ENCODE measurements around the gene MYO5C.
A peak's percentile ranks its signal among the peaks of the same experiment; 100 is the strongest.

Gene MYO5C

GRCh38 chr15:52278135-52278534, 17.5 kb downstream of the MYO5C start:
- no peak for DNase-seq

GRCh38 chr15:52277575-52277974, 18.0 kb downstream of the MYO5C start:
- no peak for DNase-seq

GRCh38 chr15:52276256-52276770, 19.3 kb downstream of the MYO5C start:
- no peak for DNase-seq

- no peak for DNase-seq
These were observed 31.9 kb downstream of the MYO5C start for GRCh38 chr15:52263563-52264282.

GRCh38 chr15:52262364-52262763, 33.2 kb downstream of the MYO5C start:
- DNase-seq, result no peak

- peak; percentile 29 for DNase-seq
These were observed 33.9 kb downstream of the MYO5C start for GRCh38 chr15:52261498-52262242.

GRCh38 chr15:52261026-52261425, 34.6 kb downstream of the MYO5C start:
- DNase-seq, result no peak

- DNase-seq, result no peak
These were observed 36.1 kb downstream of the MYO5C start for GRCh38 chr15:52259503-52259902.

GRCh38 chr15:52258461-52258860, 37.1 kb downstream of the MYO5C start:
- no peak for DNase-seq

GRCh38 chr15:52257734-52258062, 37.9 kb downstream of the MYO5C start:
- no peak for DNase-seq

GRCh38 chr15:52256930-52257733, 38.5 kb downstream of the MYO5C start:
- no peak for DNase-seq

GRCh38 chr15:52256366-52256765, 39.2 kb downstream of the MYO5C start:
- DNase-seq, result peak; percentile 58

- no peak for DNase-seq
These were observed 39.7 kb downstream of the MYO5C start for GRCh38 chr15:52255935-52256334.

GRCh38 chr15:52255008-52255407, 40.6 kb downstream of the MYO5C start:
- no peak for DNase-seq

GRCh38 chr15:52254391-52254790, 41.2 kb downstream of the MYO5C start:
- no peak for DNase-seq

- no peak for DNase-seq
These were observed 42.8 kb downstream of the MYO5C start for GRCh38 chr15:52252781-52253180.

GRCh38 chr15:52251144-52251860, 44.3 kb downstream of the MYO5C start:
- DNase-seq, result no peak

- DNase-seq, result no peak
These were observed 48.1 kb downstream of the MYO5C start for GRCh38 chr15:52247461-52247860.

GRCh38 chr15:52246686-52247431, 48.7 kb downstream of the MYO5C start:
- no peak for DNase-seq

GRCh38 chr15:52243697-52244555, 51.7 kb downstream of the MYO5C start:
- no peak for DNase-seq

- no peak for DNase-seq
These were observed 52.3 kb downstream of the MYO5C start for GRCh38 chr15:52243286-52243685.

Measured in stimulated activated CD4-positive, alpha-beta T cell treated with anti-CD3 and anti-CD28 coated beads, Interleukin-4, amount 100 ng/mL, for 1 hour (primary cell).